PC-9 (cell line): ENCODE data around the gene B3GALT6.

ENCODE experiments used
- CTCF ChIP-seq: fragments of 200-600 bp; sonication (generic); conservative IDR thresholded peaks from 2 replicates; pipeline ENCODE4 v1.6.1; 2017; ENCODE audit warnings: mixed run types, antibody characterized with exemption, mild to moderate bottlenecking, moderate library complexity
- EZH2 ChIP-seq: fragments of 200-600 bp; sonication (generic); IDR thresholded peaks from 2 replicates; pipeline ENCODE4 v1.8.0; 2017; ENCODE audit warnings: antibody characterized with exemption, low read depth

GRCh38 chr1:1226566-1227362, 5.3 kb upstream of the B3GALT6 start:
- no peak for TF ChIP-seq CTCF
- no peak for TF ChIP-seq EZH2
